IMR-90 (cell line): ENCODE measurements around the gene SLCO6A1. TPM values are rescaled to one million over a fixed set of nuclear protein-coding genes. Genes with fewer than 3 reads are reported as not detected.

Experiments used
- ATAC-seq: fragments of 200-7000 bp; cut with Tn5 transposase; 2 replicates; pipeline ENCODE4 v1.9.1; 2020; ENCODE audit warnings: low read depth, mild to moderate bottlenecking, moderate library complexity
- BruUV-seq: library from RNA; stranded (reverse); fragments of 400-500 nt; replicated peaks from 2 replicates; lab custom pipeline; 2021; lab: Mats Ljungman, UMichigan
- CTCF ChIA-PET: fragments of 300-600 bp; formaldehyde crosslinking; extraction: SDS; loops from one replicate; lab custom pipeline; 2021; ENCODE audit warnings: antibody characterized with exemption; lab: Yijun Ruan, JAX
- POLR2A ChIA-PET: fragments of 300-600 bp; sonication (Branson Sonifier 250); formaldehyde crosslinking; loops from one replicate; lab custom pipeline; 2022; ENCODE audit warnings: antibody characterized with exemption; ENCODE audit not compliant: unreplicated experiment; lab: Charles Lee
- DNase-seq: peaks from one replicate; pipeline ENCODE4 v3.0.0; 2013
- H2AFZ ChIP-seq: replicated peaks from 2 replicates; pipeline ENCODE3; 2013; ENCODE audit warnings: low read length, mild to moderate bottlenecking; ENCODE audit not compliant: poor library complexity
- H2AK5ac ChIP-seq: 2 replicates; pipeline ENCODE4 v1.6.1; 2013; ENCODE audit warnings: low read depth, low read length, inconsistent platforms
- H2AK9ac ChIP-seq: replicated peaks from 2 replicates; pipeline ENCODE3; 2013; ENCODE audit warnings: mild to moderate bottlenecking, low read depth, low read length, moderate library complexity; ENCODE audit not compliant: poor library complexity
- H2BK120ac ChIP-seq: 2 replicates; pipeline ENCODE4 v1.6.1; 2013; ENCODE audit warnings: low read depth, low read length, inconsistent platforms
- H2BK15ac ChIP-seq: 3 replicates; pipeline ENCODE4 v1.6.1; 2013; ENCODE audit warnings: low read depth, low read length, inconsistent platforms
- H2BK20ac ChIP-seq: 2 replicates; pipeline ENCODE4 v1.6.1; 2013; ENCODE audit warnings: low read depth, mild to moderate bottlenecking, inconsistent platforms, low read length, moderate library complexity
- H2BK5ac ChIP-seq: 2 replicates; pipeline ENCODE4 v1.6.1; 2013; ENCODE audit warnings: mild to moderate bottlenecking, low read depth, low read length, inconsistent platforms; ENCODE audit not compliant: poor library complexity, severe bottlenecking
- H3K14ac ChIP-seq: replicated peaks from 2 replicates; pipeline ENCODE4 v1.6.1; 2013; ENCODE audit warnings: low read depth, low read length, inconsistent platforms
- H3K18ac ChIP-seq: 2 replicates; pipeline ENCODE4 v1.6.1; 2013; ENCODE audit warnings: low read depth, low read length, control low read depth
- H3K23ac ChIP-seq: 2 replicates; pipeline ENCODE4 v1.6.1; 2013; ENCODE audit warnings: low read depth, low read length, inconsistent platforms
- H3K27ac ChIP-seq: 2 replicates; pipeline ENCODE4 v1.5.1; 2013; ENCODE audit warnings: mild to moderate bottlenecking, control low read depth, low read length; ENCODE audit not compliant: insufficient read depth
- H3K27me3 ChIP-seq: 2 replicates; pipeline ENCODE4 v1.6.1; 2013; ENCODE audit warnings: low read length; ENCODE audit not compliant: control insufficient read depth, insufficient read depth
- H3K36me3 ChIP-seq: 2 replicates; pipeline ENCODE4 v1.6.1; 2013; ENCODE audit warnings: low read length, mixed read lengths; ENCODE audit not compliant: control insufficient read depth, insufficient read depth
- H3K4ac ChIP-seq: 2 replicates; pipeline ENCODE4 v1.6.1; 2013; ENCODE audit warnings: low read depth, low read length, inconsistent platforms
- H3K4me1 ChIP-seq: 2 replicates; pipeline ENCODE4 v1.6.1; 2013; ENCODE audit warnings: low read length, mixed read lengths; ENCODE audit not compliant: control insufficient read depth, insufficient read depth
- H3K4me2 ChIP-seq: 2 replicates; pipeline ENCODE4 v1.6.1; 2013; ENCODE audit warnings: low read depth, mild to moderate bottlenecking, control low read depth, low read length, moderate library complexity
- H3K4me3 ChIP-seq: 2 replicates; pipeline ENCODE4 v1.5.1; 2013; ENCODE audit warnings: low read depth, mild to moderate bottlenecking, control low read depth, low read length, moderate library complexity; ENCODE audit not compliant: insufficient read depth
- H3K56ac ChIP-seq: 2 replicates; pipeline ENCODE4 v1.6.1; 2013; ENCODE audit warnings: low read length, inconsistent platforms; ENCODE audit not compliant: insufficient read depth; ENCODE audit errors: extremely low read depth
- H3K79me1 ChIP-seq, 2 experiments: 2 replicates each; pipeline ENCODE4 v1.6.1; 2013; ENCODE audit warnings: low read length in 2 of 2, inconsistent platforms in 1 of 2, low read depth in 1 of 2
- H3K9ac ChIP-seq: 2 replicates; pipeline ENCODE4 v1.6.1; 2013; ENCODE audit warnings: low read depth, low read length, control low read depth
- H3K9me1 ChIP-seq: 2 replicates; pipeline ENCODE4 v1.6.1; 2013; ENCODE audit warnings: low read length, inconsistent platforms; ENCODE audit not compliant: insufficient read depth
- H3K9me3 ChIP-seq: 2 replicates; pipeline ENCODE4 v1.6.1; 2013; ENCODE audit warnings: low read length; ENCODE audit not compliant: control insufficient read depth, insufficient read depth
- H4K20me1 ChIP-seq: 2 replicates; pipeline ENCODE4 v1.6.1; 2013; ENCODE audit warnings: low read length, inconsistent platforms; ENCODE audit not compliant: insufficient read depth
- H4K5ac ChIP-seq: 2 replicates; pipeline ENCODE4 v1.6.1; 2013; ENCODE audit warnings: mild to moderate bottlenecking, low read depth, low read length, control low read depth
- H4K8ac ChIP-seq, 2 experiments: 2 replicates each; pipeline ENCODE4 v1.6.1; 2013; ENCODE audit warnings: low read depth in 2 of 2, low read length in 2 of 2, control low read depth in 1 of 2, inconsistent platforms in 1 of 2
- H4K91ac ChIP-seq: 2 replicates; pipeline ENCODE4 v1.6.1; 2013; ENCODE audit warnings: low read depth, low read length, inconsistent platforms; ENCODE audit not compliant: insufficient read depth
- BHLHE40 ChIP-seq: fragments of 150-350 bp; IDR thresholded peaks from 2 replicates; pipeline ENCODE4 v1.6.1; 2016; ENCODE audit warnings: mild to moderate bottlenecking, low read depth, low read length
- CEBPB ChIP-seq: IDR thresholded peaks from 2 replicates; pipeline ENCODE4 v1.6.1; 2012; ENCODE audit warnings: low read depth, low read length, improper control_type of control experiment
- CHD1 ChIP-seq: IDR thresholded peaks from 2 replicates; pipeline ENCODE4 v1.6.1; 2012; ENCODE audit warnings: low read depth, low read length, improper control_type of control experiment
- CTCF ChIP-seq: conservative IDR thresholded peaks from 2 replicates; pipeline ENCODE4 v1.5.1; 2012; ENCODE audit warnings: mild to moderate bottlenecking, low read depth, low read length, improper control_type of control experiment
- ELK1 ChIP-seq: fragments of 150-350 bp; IDR thresholded peaks from 2 replicates; pipeline ENCODE4 v1.6.1; 2016; ENCODE audit warnings: low read depth, mild to moderate bottlenecking, low read length, moderate library complexity, borderline replicate concordance
- FOS ChIP-seq: fragments of 150-350 bp; IDR thresholded peaks from 2 replicates; pipeline ENCODE4 v1.6.1; 2016; ENCODE audit warnings: low read depth, low read length
- MAFK ChIP-seq: IDR thresholded peaks from 2 replicates; pipeline ENCODE4 v1.6.1; 2012; ENCODE audit warnings: low read depth, low read length, improper control_type of control experiment
- MAZ ChIP-seq: IDR thresholded peaks from 2 replicates; pipeline ENCODE4 v1.6.1; 2012; ENCODE audit warnings: low read depth, mild to moderate bottlenecking, low read length, improper control_type of control experiment, moderate library complexity, borderline replicate concordance
- MXI1 ChIP-seq: IDR thresholded peaks from 2 replicates; pipeline ENCODE4 v1.6.1; 2012; ENCODE audit warnings: low read depth, mild to moderate bottlenecking, low read length, moderate library complexity, borderline replicate concordance
- NFE2L2 ChIP-seq: fragments of 150-350 bp; IDR thresholded peaks from 2 replicates; pipeline ENCODE4 v1.6.1; 2016; ENCODE audit warnings: low read depth, mild to moderate bottlenecking, low read length
- POLR2A ChIP-seq: IDR thresholded peaks from 2 replicates; pipeline ENCODE4 v1.6.1; 2012; ENCODE audit warnings: mild to moderate bottlenecking, low read depth, low read length
- RAD21 ChIP-seq: IDR thresholded peaks from 2 replicates; pipeline ENCODE4 v1.6.1; 2012; ENCODE audit warnings: low read length, improper control_type of control experiment
- RCOR1 ChIP-seq: IDR thresholded peaks from 2 replicates; pipeline ENCODE4 v1.6.1; 2012; ENCODE audit warnings: mild to moderate bottlenecking, low read length, improper control_type of control experiment; ENCODE audit not compliant: insufficient replicate concordance
- RFX5 ChIP-seq: IDR thresholded peaks from 2 replicates; pipeline ENCODE4 v1.8.0; 2012; ENCODE audit warnings: low read depth, mild to moderate bottlenecking, low read length, moderate library complexity
- SMC3 ChIP-seq: fragments of 150-350 bp; IDR thresholded peaks from 2 replicates; pipeline ENCODE4 v1.6.1; 2016; ENCODE audit warnings: low read depth, mild to moderate bottlenecking, antibody characterized with exemption, low read length, moderate library complexity
- USF2 ChIP-seq: fragments of 150-350 bp; IDR thresholded peaks from 2 replicates; pipeline ENCODE4 v1.6.1; 2017; ENCODE audit warnings: mild to moderate bottlenecking, antibody characterized with exemption, low read length, low read depth
- WGBS, 2 experiments: methylation state at CpG; one replicate each; pipeline versions ENCODE4 v1.1.5 to v1.1.7; 2013; ENCODE audit warnings: missing lambda C conversion rate in 2 of 2; ENCODE audit not compliant: insufficient read length in 1 of 2; ENCODE audit errors: extremely low coverage in 2 of 2; 5-methylcytosine and 5-hydroxymethylcytosine counted together
- dilution Hi-C: fragments of 300-500 bp; cut with HindIII; formaldehyde crosslinking; loops from one replicate; pipeline ENCODE4 v1.14.3; 2018; ENCODE audit warnings: low sequenced_read_pairs; ENCODE audit not compliant: unreplicated experiment
- in situ Hi-C: fragments of 300-500 bp; cut with MboI; formaldehyde crosslinking; loops from 3 replicates; pipeline ENCODE4 v1.14.3; 2019; ENCODE audit warnings: low sequenced_read_pairs, inconsistent platforms, mixed read lengths
- intact Hi-C: fragments of 100-400 bp; cut with micrococcal nuclease; formaldehyde crosslinking; loops from 2 replicates; pipeline ENCODE4 v1.10.0; 2022
- polyA plus RNA-seq, 3 experiments: library from polyadenylated mRNA; depleted of rRNA; stranded (reverse); fragments of >200 nt; gene quantifications; 2 replicates each; pipeline ENCODE4 v1.2.3, GENCODE V29; 2012; ENCODE audit warnings: low replicate concordance in 1 of 3
- total RNA-seq: library from RNA; depleted of rRNA; stranded (reverse); fragments of >200 nt; gene quantifications from 2 replicates; pipeline ENCODE4 v1.2.3, GENCODE V29; 2012

The SLCO6A1 gene
- total and polyA plus RNA-seq, 2 of the 4 experiments (the other 2 are of a cell fraction), result not detected

GRCh38 chr5:102451082-102451481 lies 47.7 kb downstream of the SLCO6A1 start:
- no peaks in the 10 kb centered on the region for H3K4me1 ChIP-seq
- no peaks in the 10 kb centered on the region for H4K20me1 ChIP-seq
- dilution Hi-C loops, result no loop called here
- no peak overlapping the region for H3K4me2 ChIP-seq
- H4K5ac ChIP-seq, result no peak overlapping the region
- peaks cover 14% of the 10 kb centered on the region for H3K9me3 ChIP-seq
- no peak overlapping the region for H2AFZ ChIP-seq
- no peak overlapping the region for H3K9ac ChIP-seq
- H2BK5ac ChIP-seq, result no peak overlapping the region
- TF ChIP-seq RFX5 (no peak), CEBPB (no peak), ELK1 (no peak), BHLHE40 (no peak), MAFK (no peak), RAD21 (no peak), USF2 (no peak), NFE2L2 (no peak), MXI1 (no peak), POLR2A (no peak), FOS (no peak), SMC3 (no peak), MAZ (no peak), CTCF (no peak), CHD1 (no peak), RCOR1 (no peak)
- H2BK120ac ChIP-seq, result no peak overlapping the region
- no peaks in the 10 kb centered on the region for H3K79me1 ChIP-seq
- no peak for ATAC-seq
- no peak overlapping the region for H3K4me3 ChIP-seq
- CTCF ChIA-PET, result no interaction called here
- no peaks in the 10 kb centered on the region for H3K36me3 ChIP-seq
- H3K27ac ChIP-seq, result no peak overlapping the region
- POLR2A ChIA-PET, result no interaction called here
- H3K23ac ChIP-seq, result no peak overlapping the region
- no peak overlapping the region for H2BK15ac ChIP-seq
- H2AK5ac ChIP-seq, result no peak overlapping the region
- no peak overlapping the region for H3K14ac ChIP-seq
- no peak for DNase-seq
- no peak overlapping the region for H3K18ac ChIP-seq
- no peak overlapping the region for H4K8ac ChIP-seq
- no peak overlapping the region for H3K4ac ChIP-seq
- no peak overlapping the region for H4K91ac ChIP-seq
- no peak overlapping the region for H3K56ac ChIP-seq
- H3K27me3 ChIP-seq, result no peaks in the 10 kb centered on the region
- 44% methylated on average over 2 of the region's 3 CpGs; no CpG with 5 or more reads in 1 of the 2 experiments for WGBS, 2 experiments
- no TSS peak for BruUV-seq
- in situ Hi-C loops, result no loop called here
- H2AK9ac ChIP-seq, result no peak overlapping the region
- H2BK20ac ChIP-seq, result no peak overlapping the region
- intact Hi-C loops, result no loop called here
- no peaks in the 10 kb centered on the region for H3K9me1 ChIP-seq
